ENCODE data around the gene TAPT1.
A peak's percentile ranks its signal among the peaks of the same experiment; 100 is the strongest.

The TAPT1 gene

GRCh38 chr4:16140231-16140878, 85.9 kb downstream of the TAPT1 start:
- no peaks in the 10 kb centered on the region for H3K27me3 ChIP-seq (ENCODE audit: control insufficient read depth in 2 of 2, insufficient read depth in 2 of 2, low read length in 2 of 2)
- H3K9ac ChIP-seq (ENCODE audit: low read depth in 1 of 2, low read length in 2 of 2): no peak overlapping the region
- H3K4me1 ChIP-seq (ENCODE audit: control insufficient read depth in 2 of 2, insufficient read depth in 2 of 2, low read length in 2 of 2): peaks cover 23 to 45% of the 10 kb centered on the region in 2 donors
- no peaks in the 10 kb centered on the region for H3K36me3 ChIP-seq (ENCODE audit: control insufficient read depth in 2 of 2, insufficient read depth in 2 of 2, low read length in 2 of 2)
- peak overlapping the region; percentile 79 to 81 for H3K27ac ChIP-seq (ENCODE audit: low read depth in 2 of 2, low read length in 2 of 2)
- H3K4me3 ChIP-seq (ENCODE audit: low read length in 2 of 2): no peak overlapping the region
- H3K9me3 ChIP-seq (ENCODE audit: control insufficient read depth in 2 of 2, low read length in 2 of 2): peaks cover 0 to under 1% of the 10 kb centered on the region in 2 donors

- Histone ChIP-seq H3K4me3 (ENCODE audit: low read length in 2 of 2) (no peak overlapping the region), H3K4me1 (ENCODE audit: control insufficient read depth in 2 of 2, insufficient read depth in 2 of 2, low read length in 2 of 2) (peaks cover 23 to 45% of the 10 kb centered on the region in 2 donors), H3K27ac (ENCODE audit: low read depth in 2 of 2, low read length in 2 of 2) (peak overlapping the region; percentile 79 to 81), H3K27me3 (ENCODE audit: control insufficient read depth in 2 of 2, insufficient read depth in 2 of 2, low read length in 2 of 2) (no peaks in the 10 kb centered on the region), H3K9ac (ENCODE audit: low read depth in 1 of 2, low read length in 2 of 2) (no peak overlapping the region), H3K36me3 (ENCODE audit: control insufficient read depth in 2 of 2, insufficient read depth in 2 of 2, low read length in 2 of 2) (no peaks in the 10 kb centered on the region), H3K9me3 (ENCODE audit: control insufficient read depth in 2 of 2, low read length in 2 of 2) (peaks cover 0 to 3% of the 10 kb centered on the region in 2 donors)
These were observed 87.0 kb downstream of the TAPT1 start for GRCh38 chr4:16139066-16139945.

- H3K27ac ChIP-seq (ENCODE audit: low read depth in 2 of 2, low read length in 2 of 2): no peak overlapping the region
- H3K4me3 ChIP-seq (ENCODE audit: low read length in 2 of 2): no peak overlapping the region
- no peaks in the 10 kb centered on the region for H3K27me3 ChIP-seq (ENCODE audit: control insufficient read depth in 2 of 2, insufficient read depth in 2 of 2, low read length in 2 of 2)
- H3K4me1 ChIP-seq (ENCODE audit: control insufficient read depth in 2 of 2, insufficient read depth in 2 of 2, low read length in 2 of 2): peaks cover 14 to 32% of the 10 kb centered on the region in 2 donors
- no peaks in the 10 kb centered on the region for H3K36me3 ChIP-seq (ENCODE audit: control insufficient read depth in 2 of 2, insufficient read depth in 2 of 2, low read length in 2 of 2)
- peaks cover 0 to 3% of the 10 kb centered on the region in 2 donors for H3K9me3 ChIP-seq (ENCODE audit: control insufficient read depth in 2 of 2, low read length in 2 of 2)
- H3K9ac ChIP-seq (ENCODE audit: low read depth in 1 of 2, low read length in 2 of 2): no peak overlapping the region
These were observed 89.4 kb downstream of the TAPT1 start for GRCh38 chr4:16136827-16137226.

- peaks cover 9 to 27% of the 10 kb centered on the region in 2 donors for H3K4me1 ChIP-seq (ENCODE audit: control insufficient read depth in 2 of 2, insufficient read depth in 2 of 2, low read length in 2 of 2)
- H3K27me3 ChIP-seq (ENCODE audit: control insufficient read depth in 2 of 2, insufficient read depth in 2 of 2, low read length in 2 of 2): no peaks in the 10 kb centered on the region
- no peak overlapping the region for H3K4me3 ChIP-seq (ENCODE audit: low read length in 2 of 2)
- no peak overlapping the region for H3K27ac ChIP-seq (ENCODE audit: low read depth in 2 of 2, low read length in 2 of 2)
- H3K36me3 ChIP-seq (ENCODE audit: control insufficient read depth in 2 of 2, insufficient read depth in 2 of 2, low read length in 2 of 2): no peaks in the 10 kb centered on the region
- peaks cover 0 to 3% of the 10 kb centered on the region in 2 donors for H3K9me3 ChIP-seq (ENCODE audit: control insufficient read depth in 2 of 2, low read length in 2 of 2)
- no peak overlapping the region for H3K9ac ChIP-seq (ENCODE audit: low read depth in 1 of 2, low read length in 2 of 2)
These were observed 90.0 kb downstream of the TAPT1 start for GRCh38 chr4:16136311-16136710.

- H3K27ac ChIP-seq (ENCODE audit: low read depth in 2 of 2, low read length in 2 of 2): no peak overlapping the region
- no peak overlapping the region for H3K4me3 ChIP-seq (ENCODE audit: low read length in 2 of 2)
- H3K9me3 ChIP-seq (ENCODE audit: control insufficient read depth in 2 of 2, low read length in 2 of 2): peaks cover 0 to 3% of the 10 kb centered on the region in 2 donors
- H3K36me3 ChIP-seq (ENCODE audit: control insufficient read depth in 2 of 2, insufficient read depth in 2 of 2, low read length in 2 of 2): no peaks in the 10 kb centered on the region
- H3K4me1 ChIP-seq (ENCODE audit: control insufficient read depth in 2 of 2, insufficient read depth in 2 of 2, low read length in 2 of 2): peaks cover 0 to 13% of the 10 kb centered on the region in 2 donors
- no peak overlapping the region for H3K9ac ChIP-seq (ENCODE audit: low read depth in 1 of 2, low read length in 2 of 2)
- no peaks in the 10 kb centered on the region for H3K27me3 ChIP-seq (ENCODE audit: control insufficient read depth in 2 of 2, insufficient read depth in 2 of 2, low read length in 2 of 2)
These were observed 92.9 kb downstream of the TAPT1 start for GRCh38 chr4:16133406-16133805.

- peaks cover 0 to 3% of the 10 kb centered on the region in 2 donors for H3K9me3 ChIP-seq (ENCODE audit: control insufficient read depth in 2 of 2, low read length in 2 of 2)
These were observed 95.0 kb downstream of the TAPT1 start for GRCh38 chr4:16131293-16131692.

GRCh38 chr4:16129336-16129735, 96.9 kb downstream of the TAPT1 start:
- Histone ChIP-seq H3K36me3 (ENCODE audit: control insufficient read depth in 2 of 2, insufficient read depth in 2 of 2, low read length in 2 of 2) (no peaks in the 10 kb centered on the region), H3K27me3 (ENCODE audit: control insufficient read depth in 2 of 2, insufficient read depth in 2 of 2, low read length in 2 of 2) (no peaks in the 10 kb centered on the region), H3K9ac (ENCODE audit: low read depth in 1 of 2, low read length in 2 of 2) (no peak overlapping the region), H3K4me3 (ENCODE audit: low read length in 2 of 2) (no peak overlapping the region), H3K27ac (ENCODE audit: low read depth in 2 of 2, low read length in 2 of 2) (no peak overlapping the region), H3K9me3 (ENCODE audit: control insufficient read depth in 2 of 2, low read length in 2 of 2) (no peaks in the 10 kb centered on the region), H3K4me1 (ENCODE audit: control insufficient read depth in 2 of 2, insufficient read depth in 2 of 2, low read length in 2 of 2) (peaks cover 0 to 13% of the 10 kb centered on the region in 2 donors)

More at GRCh38 chr4:16131293-16131692, 95.0 kb downstream of the TAPT1 start:
- no peak overlapping the region for H3K9ac ChIP-seq (ENCODE audit: low read depth in 1 of 2, low read length in 2 of 2)
- H3K4me1 ChIP-seq (ENCODE audit: control insufficient read depth in 2 of 2, insufficient read depth in 2 of 2, low read length in 2 of 2): peaks cover 0 to 13% of the 10 kb centered on the region in 2 donors
- H3K27ac ChIP-seq (ENCODE audit: low read depth in 2 of 2, low read length in 2 of 2): no peak overlapping the region
- no peaks in the 10 kb centered on the region for H3K27me3 ChIP-seq (ENCODE audit: control insufficient read depth in 2 of 2, insufficient read depth in 2 of 2, low read length in 2 of 2)
- no peaks in the 10 kb centered on the region for H3K36me3 ChIP-seq (ENCODE audit: control insufficient read depth in 2 of 2, insufficient read depth in 2 of 2, low read length in 2 of 2)
- H3K4me3 ChIP-seq (ENCODE audit: low read length in 2 of 2): no peak overlapping the region

- Histone ChIP-seq H3K9me3 (ENCODE audit: control insufficient read depth in 2 of 2, low read length in 2 of 2) (no peaks in the 10 kb centered on the region), H3K27ac (ENCODE audit: low read depth in 2 of 2, low read length in 2 of 2) (no peak overlapping the region), H3K4me3 (ENCODE audit: low read length in 2 of 2) (no peak overlapping the region), H3K36me3 (ENCODE audit: control insufficient read depth in 2 of 2, insufficient read depth in 2 of 2, low read length in 2 of 2) (no peaks in the 10 kb centered on the region), H3K9ac (ENCODE audit: low read depth in 1 of 2, low read length in 2 of 2) (no peak overlapping the region), H3K27me3 (ENCODE audit: control insufficient read depth in 2 of 2, insufficient read depth in 2 of 2, low read length in 2 of 2) (no peaks in the 10 kb centered on the region), H3K4me1 (ENCODE audit: control insufficient read depth in 2 of 2, insufficient read depth in 2 of 2, low read length in 2 of 2) (peaks cover 3 to 13% of the 10 kb centered on the region in 2 donors)
These were observed 99.6 kb downstream of the TAPT1 start for GRCh38 chr4:16126714-16127113.

- H3K9ac ChIP-seq (ENCODE audit: low read depth in 1 of 2, low read length in 2 of 2): no peak overlapping the region
- no peaks in the 10 kb centered on the region for H3K27me3 ChIP-seq (ENCODE audit: control insufficient read depth in 2 of 2, insufficient read depth in 2 of 2, low read length in 2 of 2)
- no peak overlapping the region for H3K27ac ChIP-seq (ENCODE audit: low read depth in 2 of 2, low read length in 2 of 2)
- H3K4me1 ChIP-seq (ENCODE audit: control insufficient read depth in 2 of 2, insufficient read depth in 2 of 2, low read length in 2 of 2): peaks cover 3 to 13% of the 10 kb centered on the region in 2 donors
- no peak overlapping the region for H3K4me3 ChIP-seq (ENCODE audit: low read length in 2 of 2)
- H3K9me3 ChIP-seq (ENCODE audit: control insufficient read depth in 2 of 2, low read length in 2 of 2): no peaks in the 10 kb centered on the region
- H3K36me3 ChIP-seq (ENCODE audit: control insufficient read depth in 2 of 2, insufficient read depth in 2 of 2, low read length in 2 of 2): no peaks in the 10 kb centered on the region
These were observed 100.5 kb downstream of the TAPT1 start for GRCh38 chr4:16125571-16126445.

Measured in mucosa of rectum (tissue), 2 donors.